GM19328 (cell line): Measurements from ENCODE around the gene RTF2.

ENCODE experiments used
- ATAC-seq: cut with Tn5 transposase; IDR thresholded peaks from one replicate; pipeline ENCODE4 v1.9.1; 2021; ENCODE audit warnings: mild to moderate bottlenecking, moderate library complexity; ENCODE audit not compliant: unreplicated experiment

RTF2 gene

GRCh38 chr20:56437196-56437960 is 31.0 kb upstream of the RTF2 start:
- ATAC-seq: no peak

- no peak for ATAC-seq
Observed at GRCh38 chr20:56438284-56438683, 30.1 kb upstream of the RTF2 start.

DNA sequence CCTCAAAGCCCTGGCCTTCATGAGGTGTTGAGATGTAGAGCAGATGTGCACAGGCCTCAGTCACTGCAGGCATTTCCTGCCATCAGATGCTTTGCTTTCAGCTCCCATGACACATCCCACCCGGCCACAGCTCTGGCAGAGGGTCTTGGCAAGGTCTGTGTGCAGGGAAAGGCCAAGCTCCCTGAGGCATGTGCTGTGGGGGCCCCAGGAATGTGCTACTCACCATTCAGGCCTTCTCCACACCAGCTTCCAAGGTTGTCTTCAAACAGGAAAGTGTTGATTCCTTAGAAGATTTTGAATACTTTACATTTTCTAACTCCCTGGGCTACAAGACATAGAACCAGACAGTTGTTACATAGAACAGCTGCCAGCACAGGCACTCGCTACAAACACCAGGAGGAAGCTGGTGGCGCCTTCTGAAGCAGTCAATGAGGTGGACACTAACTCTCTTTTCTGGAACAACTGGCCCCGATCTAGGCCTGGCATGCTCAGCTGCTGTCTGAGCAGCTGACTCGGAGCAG is 28.6 kb upstream of the RTF2 start:
- no peak for ATAC-seq

DNA sequence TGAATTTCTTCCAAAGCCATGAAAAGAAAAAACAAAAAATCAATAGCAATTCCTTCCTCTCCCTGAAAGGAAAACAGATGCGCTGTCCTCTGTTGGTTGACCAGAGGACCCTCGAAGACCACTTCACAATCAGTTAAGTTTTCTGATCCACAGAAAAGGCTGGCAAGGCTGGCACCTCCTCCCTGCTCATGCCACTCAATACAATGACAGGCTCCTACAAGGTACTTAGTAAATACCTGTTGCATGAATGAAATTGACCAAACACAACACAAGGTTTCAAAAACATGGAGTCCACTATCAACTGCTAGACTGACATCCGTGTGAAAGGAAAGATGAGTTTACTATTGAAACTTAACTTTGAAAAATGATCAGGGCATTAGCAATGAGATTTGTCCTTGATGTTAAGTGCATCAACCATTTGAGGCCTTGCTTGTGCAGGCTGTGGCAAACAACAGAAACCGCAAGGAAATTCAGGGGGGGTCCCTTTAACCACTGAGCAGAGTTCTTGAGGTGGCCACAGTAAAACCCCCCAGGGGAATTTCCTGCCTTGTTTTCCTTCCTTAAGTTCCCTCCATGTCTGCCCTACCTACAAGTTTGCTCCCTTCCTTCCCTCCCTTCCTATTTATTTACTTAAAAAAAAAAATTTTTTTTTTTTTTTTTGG is 27.9 kb upstream of the RTF2 start:
- no peak for ATAC-seq

DNA sequence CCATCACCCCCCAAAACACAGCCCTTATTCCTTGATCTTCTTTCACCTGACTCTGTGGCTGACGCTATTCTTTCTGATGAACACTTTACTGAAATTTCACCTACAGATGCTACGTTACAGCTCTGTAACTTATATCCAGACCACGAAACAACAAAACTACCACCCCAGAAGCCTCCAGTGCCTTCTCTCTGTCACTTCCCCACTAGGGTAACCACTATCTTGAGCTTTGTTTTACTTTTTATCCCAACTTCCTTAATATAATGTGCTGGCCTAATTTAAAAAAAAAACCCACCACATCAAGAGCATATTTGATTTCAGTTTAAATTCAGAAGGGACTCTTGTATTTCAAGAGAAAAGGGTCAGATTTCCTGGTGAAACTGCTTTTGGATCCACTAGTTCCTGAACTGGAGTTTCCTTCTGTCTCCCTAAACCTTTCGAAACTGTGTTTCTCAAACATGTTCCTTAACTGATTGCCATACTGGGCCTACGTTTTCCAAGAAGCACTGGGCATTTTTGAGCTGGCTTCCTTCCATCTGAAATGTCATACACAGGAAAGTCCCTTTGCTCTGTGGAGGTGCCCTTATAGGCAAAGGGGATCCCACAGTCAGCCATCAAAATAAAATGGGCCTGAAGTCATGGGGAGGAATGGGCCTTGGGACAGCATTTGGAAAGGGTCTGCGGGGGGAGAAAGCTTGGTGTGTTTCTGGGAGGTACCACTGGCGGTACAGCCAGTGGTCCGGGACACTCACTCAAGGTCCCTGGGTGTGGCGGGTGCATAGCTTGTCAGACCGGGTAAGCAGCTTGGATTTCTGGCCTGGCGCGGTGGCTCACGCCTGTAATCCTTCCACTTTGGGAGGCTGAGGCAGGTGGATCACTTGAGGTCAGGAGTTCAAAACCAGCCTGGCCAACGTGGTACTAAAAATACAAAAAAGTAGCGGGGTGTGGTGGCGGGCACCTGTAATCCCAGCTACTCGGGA is 25.8 kb upstream of the RTF2 start:
- no peak for ATAC-seq

- ATAC-seq: no peak
Observed at GRCh38 chr20:56443654-56444540, 24.5 kb upstream of the RTF2 start.

GRCh38 chr20:56445130-56445529 is 23.3 kb upstream of the RTF2 start:
- no peak for ATAC-seq

GRCh38 chr20:56445540-56445939 is 22.9 kb upstream of the RTF2 start:
- ATAC-seq: no peak

- ATAC-seq: no peak
Observed at GRCh38 chr20:56447227-56447626, 21.2 kb upstream of the RTF2 start.

DNA sequence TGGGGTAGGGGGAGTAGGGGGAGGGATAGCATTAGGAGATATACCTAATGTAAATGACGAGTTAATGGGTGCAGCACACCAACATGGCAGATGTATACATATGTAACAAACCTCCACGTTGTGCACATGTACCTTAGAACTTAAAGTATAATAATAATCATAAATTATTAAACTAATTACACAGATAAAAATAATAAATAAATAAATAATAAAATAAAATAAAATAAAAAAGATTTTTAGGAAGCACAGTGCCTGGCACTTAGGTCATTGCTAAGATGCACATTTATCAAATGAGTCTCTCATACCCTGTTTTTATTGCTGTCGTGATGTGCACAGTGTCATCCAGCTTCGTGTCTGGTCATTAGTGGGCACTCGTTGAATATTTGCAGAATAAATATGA is 19.0 kb upstream of the RTF2 start:
- ATAC-seq: no peak

DNA sequence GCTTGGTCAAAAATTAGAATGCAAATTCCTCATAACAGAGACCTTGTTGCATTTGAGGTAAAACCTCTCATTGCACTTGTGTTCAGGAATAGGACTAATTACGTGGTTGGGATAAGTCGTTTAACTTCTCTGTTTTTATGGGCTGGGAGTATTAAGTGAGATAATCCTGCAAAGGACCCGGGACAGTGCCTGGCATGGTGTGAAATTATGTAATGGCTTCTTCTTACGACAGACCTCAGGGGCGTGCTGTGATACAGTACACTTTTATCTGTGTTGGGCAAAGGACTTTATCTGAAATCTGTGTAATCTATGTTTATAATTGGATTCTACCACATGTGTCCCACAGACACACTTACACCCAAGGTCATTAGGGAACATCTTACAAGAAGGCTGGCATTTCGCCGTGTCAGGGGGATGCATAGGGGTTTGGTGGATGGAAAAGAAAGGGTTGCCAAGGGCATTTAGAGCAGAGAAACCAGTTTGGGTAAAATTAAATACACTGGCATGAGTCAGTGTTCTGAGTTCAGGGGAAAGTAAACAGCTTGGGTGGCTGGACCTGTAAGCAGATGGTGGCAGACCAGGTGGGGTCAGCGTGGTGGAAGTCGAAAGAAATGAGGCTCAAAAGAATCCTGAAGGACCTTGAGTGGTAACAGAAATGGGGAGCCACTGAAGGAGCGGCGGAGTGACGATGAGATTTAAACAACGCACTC is 17.2 kb upstream of the RTF2 start:
- ATAC-seq: no peak

- ATAC-seq: peak; percentile 77
Observed at GRCh38 chr20:56453352-56453751, 15.1 kb upstream of the RTF2 start.

- ATAC-seq: peak; percentile 52
Observed at GRCh38 chr20:56454754-56455153, 13.7 kb upstream of the RTF2 start.

DNA sequence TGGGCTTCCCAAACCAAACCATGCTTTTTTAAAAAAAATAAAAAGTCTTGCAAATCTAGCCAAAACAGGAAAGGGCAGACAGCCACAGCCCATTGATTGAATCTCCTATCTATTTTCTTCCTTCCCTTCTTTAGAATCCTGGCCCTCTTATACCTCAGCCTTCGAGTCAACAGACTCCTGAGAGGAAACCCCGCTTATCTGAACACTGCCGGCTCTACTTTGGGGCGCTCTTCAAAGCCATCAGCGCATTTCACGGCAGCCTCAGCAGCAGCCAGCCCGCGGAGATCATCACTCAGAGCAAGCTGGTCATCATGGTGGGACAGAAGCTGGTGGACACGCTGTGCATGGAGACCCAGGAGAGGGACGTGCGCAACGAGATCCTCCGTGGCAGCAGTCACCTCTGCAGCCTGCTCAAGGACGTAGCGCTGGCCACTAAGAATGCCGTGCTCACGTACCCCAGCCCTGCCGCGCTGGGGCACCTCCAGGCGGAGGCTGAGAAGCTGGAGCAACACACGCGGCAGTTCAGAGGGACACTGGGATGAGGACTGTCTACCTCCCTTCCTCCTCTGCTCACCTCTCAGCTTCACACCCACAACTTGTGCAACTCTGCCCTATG is 10.1 kb upstream of the RTF2 start:
- ATAC-seq: no peak

DNA sequence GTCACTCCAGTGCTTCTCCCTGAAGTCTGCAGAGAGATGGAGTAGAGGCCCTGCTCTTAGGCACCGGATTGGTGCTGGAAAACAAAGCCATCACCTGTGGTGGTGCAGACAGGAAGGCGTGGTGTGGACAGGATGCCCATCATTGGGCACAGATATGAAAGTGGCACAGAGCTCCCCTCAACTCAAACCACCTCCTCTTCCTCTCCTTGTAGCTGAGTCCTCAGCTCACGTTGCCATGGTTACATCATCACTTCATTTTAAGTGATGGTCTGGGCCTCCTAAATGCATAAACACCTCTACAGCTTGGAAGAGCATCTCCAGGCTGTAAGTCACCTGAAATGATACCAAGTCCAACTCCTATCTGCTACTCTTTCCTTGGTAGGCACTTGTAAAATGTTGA is 8.0 kb upstream of the RTF2 start:
- ATAC-seq: no peak

- ATAC-seq: no peak
Observed at GRCh38 chr20:56461576-56461975, 6.9 kb upstream of the RTF2 start.

- no peak for ATAC-seq
Observed at GRCh38 chr20:56463428-56463827, 5.0 kb upstream of the RTF2 start.

GRCh38 chr20:56465997-56466396 is 2.4 kb upstream of the RTF2 start:
- ATAC-seq: peak; percentile 39

GRCh38 chr20:56467968-56468315 is 485 bp upstream of the RTF2 start:
- no peak for ATAC-seq
